Osteoblast (primary cell): Measurements from ENCODE around the gene PIP4K2A. TPM values are rescaled to one million over a fixed set of nuclear protein-coding genes. Genes with fewer than 3 reads are reported as not detected.
A peak's percentile ranks its signal among the peaks of the same experiment; 100 is the strongest.

Experiments
- DNase-seq: peaks from one replicate; pipeline ENCODE4 v3.0.0; 2011; ENCODE audit warnings: low spot score, mixed read lengths; ENCODE audit not compliant: insufficient read length; ENCODE audit errors: missing footprints
- H2AFZ ChIP-seq: 2 replicates; pipeline ENCODE4 v1.6.0; 2011; ENCODE audit warnings: mild to moderate bottlenecking, low read length
- H3K27ac ChIP-seq: 2 replicates; pipeline ENCODE4 v1.5.1; 2011; ENCODE audit warnings: mild to moderate bottlenecking, low read depth, low read length, moderate library complexity
- H3K27me3 ChIP-seq: 2 replicates; pipeline ENCODE4 v1.6.0; 2012; ENCODE audit warnings: mild to moderate bottlenecking, control low read depth, inconsistent platforms, low read length, moderate library complexity; ENCODE audit not compliant: insufficient read depth
- H3K36me3 ChIP-seq: 2 replicates; pipeline ENCODE4 v1.5.1; 2011; ENCODE audit warnings: mild to moderate bottlenecking, low read length, control low read depth, moderate library complexity; ENCODE audit not compliant: insufficient read depth
- H3K4me1 ChIP-seq: 2 replicates; pipeline ENCODE4 v1.5.1; 2011; ENCODE audit warnings: mild to moderate bottlenecking, low read length, control low read depth, moderate library complexity; ENCODE audit not compliant: insufficient read depth
- H3K4me2 ChIP-seq: 2 replicates; pipeline ENCODE4 v1.6.0; 2011; ENCODE audit warnings: mild to moderate bottlenecking, low read length; ENCODE audit not compliant: insufficient read depth
- H3K4me3 ChIP-seq: fragments of 200-600 bp; sonication (generic); 3 replicates; pipeline ENCODE4 v1.5.1; 2012; ENCODE audit warnings: mild to moderate bottlenecking, low read length, inconsistent platforms; ENCODE audit not compliant: insufficient read depth
- H3K79me2 ChIP-seq: 2 replicates; pipeline ENCODE4 v1.6.0; 2012; ENCODE audit warnings: mild to moderate bottlenecking, low read length, control low read depth, inconsistent platforms; ENCODE audit not compliant: insufficient read depth
- H3K9me3 ChIP-seq: 2 replicates; pipeline ENCODE4 v1.5.1; 2011; ENCODE audit warnings: low read depth, low read length, control low read depth
- H4K20me1 ChIP-seq: 2 replicates; pipeline ENCODE4 v1.6.0; 2012; ENCODE audit warnings: mild to moderate bottlenecking, low read length, control low read depth; ENCODE audit not compliant: insufficient read depth
- CTCF ChIP-seq: IDR thresholded peaks from 2 replicates; pipeline ENCODE4 v1.5.1; 2011; ENCODE audit warnings: mild to moderate bottlenecking, low read depth, low read length, moderate library complexity; ENCODE audit errors: extremely low read depth
- total RNA-seq: library from RNA; depleted of rRNA; stranded (reverse); fragments of >200 nt; gene quantifications from 2 replicates; pipeline ENCODE4 v1.2.3, GENCODE V29; 2012

The PIP4K2A gene
- total RNA-seq, 1 donor: 68.8 TPM

- H3K36me3 ChIP-seq: peaks cover 7% of the 10 kb centered on the region
Observed at GRCh38 chr10:22580711-22581110, 133.7 kb downstream of the PIP4K2A start.

GRCh38 chr10:22579826-22580225 lies 134.6 kb downstream of the PIP4K2A start:
- H3K27ac ChIP-seq: no peak overlapping the region
- no peaks in the 10 kb centered on the region for H3K4me1 ChIP-seq
- DNase-seq: no peak
- H3K79me2 ChIP-seq: no peaks in the 10 kb centered on the region
- no peaks in the 10 kb centered on the region for H3K27me3 ChIP-seq
- no peaks in the 10 kb centered on the region for H4K20me1 ChIP-seq
- H3K4me3 ChIP-seq: no peak overlapping the region
- peaks cover 7% of the 10 kb centered on the region for H3K36me3 ChIP-seq
- no peaks in the 10 kb centered on the region for H3K9me3 ChIP-seq
- no peak overlapping the region for H3K4me2 ChIP-seq
- no peak for TF ChIP-seq CTCF
- H2AFZ ChIP-seq: no peak overlapping the region

More at GRCh38 chr10:22580711-22581110, 133.7 kb downstream of the PIP4K2A start:
- H3K9me3 ChIP-seq: no peaks in the 10 kb centered on the region
- H3K27ac ChIP-seq: no peak overlapping the region
- no peaks in the 10 kb centered on the region for H3K27me3 ChIP-seq
- H3K4me2 ChIP-seq: no peak overlapping the region
- no peak for DNase-seq
- no peak for TF ChIP-seq CTCF
- H3K4me1 ChIP-seq: no peaks in the 10 kb centered on the region
- no peak overlapping the region for H3K4me3 ChIP-seq
- H4K20me1 ChIP-seq: no peaks in the 10 kb centered on the region
- H2AFZ ChIP-seq: no peak overlapping the region
- H3K79me2 ChIP-seq: no peaks in the 10 kb centered on the region

GRCh38 chr10:22573820-22574569 lies 140.4 kb downstream of the PIP4K2A start:
- Histone ChIP-seq H3K27ac (no peak overlapping the region), H2AFZ (no peak overlapping the region), H3K4me2 (no peak overlapping the region), H3K4me3 (no peak overlapping the region), H4K20me1 (no peaks in the 10 kb centered on the region), H3K36me3 (peaks cover 8% of the 10 kb centered on the region), H3K4me1 (no peaks in the 10 kb centered on the region), H3K79me2 (no peaks in the 10 kb centered on the region), H3K9me3 (no peaks in the 10 kb centered on the region), H3K27me3 (no peaks in the 10 kb centered on the region)
- TF ChIP-seq CTCF: peak; percentile 64
- DNase-seq: peak; percentile 44

GRCh38 chr10:22570733-22571430 lies 143.5 kb downstream of the PIP4K2A start:
- no peaks in the 10 kb centered on the region for H4K20me1 ChIP-seq
- H3K36me3 ChIP-seq: peaks cover 16% of the 10 kb centered on the region
- no peaks in the 10 kb centered on the region for H3K27me3 ChIP-seq
- no peaks in the 10 kb centered on the region for H3K4me1 ChIP-seq
- H3K9me3 ChIP-seq: no peaks in the 10 kb centered on the region
- DNase-seq: no peak
- H3K79me2 ChIP-seq: no peaks in the 10 kb centered on the region
- no peak overlapping the region for H3K4me2 ChIP-seq
- H3K27ac ChIP-seq: no peak overlapping the region
- TF ChIP-seq CTCF: no peak
- H3K4me3 ChIP-seq: no peak overlapping the region
- no peak overlapping the region for H2AFZ ChIP-seq
